ENCODE measurements around the gene LPP. TPM values are rescaled to one million over a fixed set of nuclear protein-coding genes. Genes with fewer than 3 reads are reported as not detected.
A peak's percentile ranks its signal among the peaks of the same experiment; 100 is the strongest.

Gene LPP
- total RNA-seq, 1 donor from 2014 or later = 96.7 TPM

DNA sequence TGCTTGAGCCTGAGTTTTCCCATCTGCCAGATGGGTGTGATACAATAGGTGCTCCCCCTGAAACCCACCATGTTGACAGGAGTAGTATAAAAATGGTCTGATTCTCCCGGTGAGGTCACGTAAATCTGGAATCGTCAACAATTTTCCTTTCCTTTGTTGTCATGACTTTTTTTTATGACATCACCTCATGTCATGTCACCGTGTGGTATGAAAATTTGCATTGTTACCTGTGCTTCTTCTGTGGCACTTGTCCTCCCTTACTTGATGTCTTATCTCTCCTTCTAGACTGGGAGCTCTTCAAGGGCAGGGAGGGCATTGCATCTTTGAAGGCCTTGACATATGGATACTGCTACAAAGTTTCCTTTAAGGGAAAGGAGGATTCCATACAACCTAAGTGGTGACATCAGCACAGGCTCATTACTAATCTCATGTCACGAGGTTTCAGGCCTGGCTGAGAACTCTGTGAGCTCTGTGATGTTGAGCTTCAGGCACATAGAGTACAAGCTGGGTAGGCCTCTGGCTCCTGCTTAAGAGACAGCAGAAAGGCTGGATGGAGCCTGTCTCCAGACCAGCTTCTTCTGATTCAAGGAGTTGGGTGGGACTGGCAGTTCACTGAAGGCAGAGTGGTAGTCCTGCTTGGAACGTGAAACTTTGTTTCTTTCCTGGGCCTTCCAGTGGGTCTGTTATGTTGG, 66.3 kb downstream of the LPP start:
- Mint-ChIP-seq H3K4me1 (ENCODE audit: unreplicated experiment) (peaks cover 40% of the 10 kb centered on the region), H3K36me3 (peaks cover 25% of the 10 kb centered on the region), H3K27me3 (no peaks in the 10 kb centered on the region), H3K9me3 (peaks cover 3% of the 10 kb centered on the region), H3K27ac (peak overlapping the region; percentile 47), H3K4me3 (no peak overlapping the region)
- TF ChIP-seq, protein P1, sequence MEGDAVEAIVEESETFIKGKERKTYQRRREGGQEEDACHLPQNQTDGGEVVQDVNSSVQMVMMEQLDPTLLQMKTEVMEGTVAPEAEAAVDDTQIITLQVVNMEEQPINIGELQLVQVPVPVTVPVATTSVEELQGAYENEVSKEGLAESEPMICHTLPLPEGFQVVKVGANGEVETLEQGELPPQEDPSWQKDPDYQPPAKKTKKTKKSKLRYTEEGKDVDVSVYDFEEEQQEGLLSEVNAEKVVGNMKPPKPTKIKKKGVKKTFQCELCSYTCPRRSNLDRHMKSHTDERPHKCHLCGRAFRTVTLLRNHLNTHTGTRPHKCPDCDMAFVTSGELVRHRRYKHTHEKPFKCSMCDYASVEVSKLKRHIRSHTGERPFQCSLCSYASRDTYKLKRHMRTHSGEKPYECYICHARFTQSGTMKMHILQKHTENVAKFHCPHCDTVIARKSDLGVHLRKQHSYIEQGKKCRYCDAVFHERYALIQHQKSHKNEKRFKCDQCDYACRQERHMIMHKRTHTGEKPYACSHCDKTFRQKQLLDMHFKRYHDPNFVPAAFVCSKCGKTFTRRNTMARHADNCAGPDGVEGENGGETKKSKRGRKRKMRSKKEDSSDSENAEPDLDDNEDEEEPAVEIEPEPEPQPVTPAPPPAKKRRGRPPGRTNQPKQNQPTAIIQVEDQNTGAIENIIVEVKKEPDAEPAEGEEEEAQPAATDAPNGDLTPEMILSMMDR (conservative IDR thresholded peaks at IDR 0.05) = no peak
- DNase-seq (ENCODE audit: extremely low spot score, unreplicated experiment) = no peak

DNA sequence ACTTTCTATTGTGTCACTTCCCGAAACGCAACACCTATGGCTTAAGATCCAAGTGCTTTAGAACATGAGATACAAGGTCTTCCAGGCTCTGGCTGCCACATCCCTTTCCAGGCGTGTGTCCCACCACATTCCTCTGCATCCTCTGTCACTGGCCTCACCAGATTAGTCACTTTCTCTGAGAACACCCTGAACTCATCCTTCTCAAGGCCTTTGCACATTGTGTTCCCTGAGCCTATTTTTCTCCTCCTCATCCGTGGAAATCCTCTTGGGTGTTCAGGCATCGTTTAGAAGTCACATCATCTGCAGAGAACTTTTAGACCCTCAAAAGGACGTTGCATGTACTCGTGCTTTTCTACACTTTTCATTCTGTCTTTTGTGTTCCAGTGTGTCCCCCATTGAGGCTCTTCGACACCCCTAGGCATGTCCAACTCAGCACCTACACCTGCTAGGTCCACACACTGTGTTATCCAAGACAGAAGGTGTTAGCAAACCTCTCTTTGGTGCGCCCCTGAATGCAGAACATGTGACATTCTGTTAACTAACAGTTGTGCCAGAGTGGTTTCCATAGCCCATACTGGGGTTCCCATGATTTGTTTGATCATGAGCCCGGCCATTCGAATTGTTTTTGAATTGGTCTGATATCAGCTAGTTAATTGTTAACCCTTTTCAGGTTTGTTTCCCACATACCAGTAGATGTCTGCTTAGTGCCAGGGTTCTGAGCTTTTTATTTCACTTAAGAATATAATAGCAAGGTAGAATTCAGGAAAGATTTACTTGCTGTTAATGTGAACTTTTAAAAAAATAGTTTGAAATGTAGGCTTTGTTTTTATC, 67.2 kb downstream of the LPP start:
- peaks cover 40% of the 10 kb centered on the region for H3K4me1 Mint-ChIP-seq (ENCODE audit: unreplicated experiment)

DNA sequence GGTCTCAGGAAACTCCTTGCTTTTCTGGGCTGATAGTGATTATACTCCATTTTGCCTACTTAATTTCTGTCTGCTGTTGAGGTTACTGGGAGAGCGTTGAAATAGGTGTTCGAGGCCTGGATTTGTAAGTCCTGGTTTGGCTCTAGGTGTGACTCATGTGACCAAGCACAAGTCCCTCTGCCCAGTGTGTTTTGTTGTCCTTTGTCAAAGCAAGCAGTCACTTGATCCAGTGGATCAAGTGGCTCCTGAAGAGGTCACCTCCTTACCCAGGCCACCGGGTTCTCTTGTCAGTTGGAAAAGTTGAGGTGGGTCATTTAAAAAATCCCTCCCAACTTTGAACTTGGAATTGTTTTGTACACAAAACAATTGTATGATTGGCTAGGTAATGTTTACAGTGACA, 70.0 kb downstream of the LPP start:
- TF ChIP-seq, protein P1 (conservative IDR thresholded peaks at IDR 0.05) = no peak
- H3K36me3 Mint-ChIP-seq = peaks cover 31% of the 10 kb centered on the region
- no peak overlapping the region for H3K27ac Mint-ChIP-seq
- H3K27me3 Mint-ChIP-seq = no peaks in the 10 kb centered on the region
- peaks cover 23% of the 10 kb centered on the region for H3K4me1 Mint-ChIP-seq (ENCODE audit: unreplicated experiment)
- H3K9me3 Mint-ChIP-seq = peaks cover 3% of the 10 kb centered on the region
- H3K4me3 Mint-ChIP-seq = no peak overlapping the region
- no peak for DNase-seq (ENCODE audit: extremely low spot score, unreplicated experiment)

More for the DNA sequence above, 67.2 kb downstream of the LPP start:
- Mint-ChIP-seq H3K27me3 (no peaks in the 10 kb centered on the region), H3K9me3 (peaks cover 3% of the 10 kb centered on the region), H3K4me3 (peak overlapping the region; percentile 1), H3K27ac (peak overlapping the region; percentile 71), H3K36me3 (peaks cover 25% of the 10 kb centered on the region)
- no peak for DNase-seq (ENCODE audit: extremely low spot score, unreplicated experiment)
- TF ChIP-seq, protein P1 (conservative IDR thresholded peaks at IDR 0.05) = no peak

DNA sequence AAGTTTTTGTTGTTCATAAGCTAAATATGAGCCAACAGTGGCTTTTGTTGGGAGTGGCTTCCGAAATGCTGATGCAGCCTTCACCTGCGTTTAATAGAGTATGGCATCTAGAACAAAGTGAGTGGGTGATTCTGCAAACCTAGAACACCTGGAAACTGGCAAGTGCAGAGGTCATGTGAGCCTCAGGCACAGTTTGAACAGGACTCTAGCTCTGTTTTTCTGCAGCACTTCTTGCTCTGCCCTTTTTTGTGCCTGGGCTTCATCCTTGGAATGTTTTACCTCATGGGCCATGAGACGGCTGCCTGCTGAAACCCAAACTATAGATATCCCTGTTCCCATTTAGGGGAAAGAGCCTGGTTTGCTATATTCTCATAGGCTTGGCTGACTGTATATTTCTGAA, 73.5 kb downstream of the LPP start:
- Mint-ChIP-seq H3K27me3 (no peaks in the 10 kb centered on the region), H3K4me1 (ENCODE audit: unreplicated experiment) (peaks cover 14% of the 10 kb centered on the region)

DNA sequence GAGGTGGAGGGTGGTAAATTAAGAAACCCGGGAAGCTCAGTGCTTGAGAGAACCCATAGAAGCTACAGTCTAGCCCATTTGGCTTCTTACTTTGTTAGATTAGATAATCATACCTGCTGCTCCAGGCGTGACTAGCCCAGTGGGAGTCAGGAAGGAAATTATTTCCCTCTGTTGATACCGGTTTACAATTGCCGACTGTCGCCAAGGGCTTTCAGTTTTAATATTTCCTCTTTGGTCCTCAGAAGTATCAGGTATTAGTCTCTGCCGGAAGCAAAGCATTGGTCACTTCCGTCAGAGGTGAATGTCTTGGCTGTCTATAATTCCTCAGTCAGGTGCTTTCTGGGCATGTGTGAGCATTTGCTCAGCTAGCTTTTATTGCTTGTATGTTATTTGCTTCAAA, 75.2 kb downstream of the LPP start:
- TF ChIP-seq, protein P1 (conservative IDR thresholded peaks at IDR 0.05) = no peak
- no peaks in the 10 kb centered on the region for H3K27me3 Mint-ChIP-seq
- DNase-seq (ENCODE audit: extremely low spot score, unreplicated experiment) = no peak
- H3K4me1 Mint-ChIP-seq (ENCODE audit: unreplicated experiment) = peaks cover 16% of the 10 kb centered on the region
- no peaks in the 10 kb centered on the region for H3K9me3 Mint-ChIP-seq
- H3K27ac Mint-ChIP-seq = no peak overlapping the region
- no peak overlapping the region for H3K4me3 Mint-ChIP-seq
- H3K36me3 Mint-ChIP-seq = peaks cover 37% of the 10 kb centered on the region

More for the DNA sequence above, 73.5 kb downstream of the LPP start:
- H3K4me3 Mint-ChIP-seq = no peak overlapping the region
- no peak overlapping the region for H3K27ac Mint-ChIP-seq
- TF ChIP-seq, protein P1 (conservative IDR thresholded peaks at IDR 0.05) = no peak
- no peaks in the 10 kb centered on the region for H3K9me3 Mint-ChIP-seq
- H3K36me3 Mint-ChIP-seq = peaks cover 34% of the 10 kb centered on the region
- no peak for DNase-seq (ENCODE audit: extremely low spot score, unreplicated experiment)

All from type B pancreatic cell (in vitro differentiated cells).